Vein endothelial cell (primary cell): ENCODE results near the gene SNRNP200. TPM values are rescaled to one million over a fixed set of nuclear protein-coding genes. Genes with fewer than 3 reads are reported as not detected.

Experiments
- total RNA-seq: library from RNA; depleted of rRNA; stranded (reverse); fragments of >200 nt; gene quantifications from 2 replicates; pipeline ENCODE4 v1.2.3, GENCODE V29; 2012

Gene SNRNP200
- total RNA-seq = 51.3 and 53.6 TPM in 2 replicates

GRCh38 chr2:96305091-96305978, at the start of gene SNRNP200:
TSS of gene SNRNP200 (minus strand) at chr2:96305546. CDS start at chr2:96305437, 109 bp downstream.

GRCh38 chr2:96325041-96325883, 19.9 kb upstream of the SNRNP200 start, which contains the start of gene ITPRIPL1:
TSS of gene ITPRIPL1 (plus strand) at chr2:96325317. CDS start at chr2:96325840, 523 bp downstream.

GRCh38 chr2:96265840-96266679, 39.3 kb downstream of the SNRNP200 start, which contains the start of the genes CIAO1 and TMEM127:
TSS of gene CIAO1 (plus strand) at chr2:96266225. CDS start at chr2:96266351, 126 bp downstream.
TSS of gene TMEM127 (minus strand) at chr2:96265997. CDS start at chr2:96265381, 616 bp downstream.

Other genes starting within 250 kb of the SNRNP200 start
- under 0.01 TPM in 1 of 2 replicates, not detected in the other for gene ADRA2B, start 189.0 kb downstream of the SNRNP200 start, total RNA-seq
- gene ASTL, start 167.0 kb downstream of the SNRNP200 start, total RNA-seq = not detected in 2 replicates
- 0.33 and 1.7 TPM in 2 replicates for gene DUSP2, start 160.1 kb downstream of the SNRNP200 start, total RNA-seq
- gene STARD7, start 96.7 kb downstream of the SNRNP200 start, total RNA-seq = 188 and 224 TPM in 2 replicates
- gene TMEM127, start 39.5 kb downstream of the SNRNP200 start, total RNA-seq = 41.2 and 43.4 TPM in 2 replicates
- 88.9 and 125 TPM in 2 replicates for gene CIAO1, start 39.3 kb downstream of the SNRNP200 start, total RNA-seq
- 2.9 and 3.4 TPM in 2 replicates for gene ITPRIPL1, start 19.8 kb upstream of the SNRNP200 start, total RNA-seq
- 8.2 and 17.9 TPM in 2 replicates for gene NCAPH, start 30.2 kb upstream of the SNRNP200 start, total RNA-seq
- 0.33 TPM in 1 of 2 replicates, not detected in the other for gene NEURL3, start 199.8 kb upstream of the SNRNP200 start, total RNA-seq
- 15.8 and 20.9 TPM in 2 replicates for gene ARID5A, start 231.2 kb upstream of the SNRNP200 start, total RNA-seq